GM20431 (cell line): Measurements from ENCODE around the gene STK39.

Experiments
- in situ Hi-C: fragments of 300-500 bp; cut with MseI, MboI; formaldehyde crosslinking; loops from one replicate; pipeline ENCODE4 v1.15.0; 2020; ENCODE audit warnings: low sequenced_read_pairs; ENCODE audit not compliant: unreplicated experiment

Gene STK39

GRCh38 chr2:168185583-168186274, 61.7 kb downstream of the STK39 start:
- in situ Hi-C loops: no loop called here

GRCh38 chr2:168184681-168185513, 62.5 kb downstream of the STK39 start:
- in situ Hi-C loops: no loop called here

- in situ Hi-C loops: no loop called here
Measured at GRCh38 chr2:168183308-168183997, 63.9 kb downstream of the STK39 start.

- in situ Hi-C loops: no loop called here
Measured at GRCh38 chr2:168182550-168183249, 64.7 kb downstream of the STK39 start.

- in situ Hi-C loops: no loop called here
Measured at GRCh38 chr2:168181825-168182224, 65.6 kb downstream of the STK39 start.

GRCh38 chr2:168180914-168181313, 66.5 kb downstream of the STK39 start:
- in situ Hi-C loops: no loop called here

GRCh38 chr2:168180483-168180882, 66.9 kb downstream of the STK39 start:
- in situ Hi-C loops: no loop called here

- in situ Hi-C loops: no loop called here
Measured at GRCh38 chr2:168179592-168179991, 67.8 kb downstream of the STK39 start.

- in situ Hi-C loops: no loop called here
Measured at GRCh38 chr2:168178520-168179324, 68.7 kb downstream of the STK39 start.

- in situ Hi-C loops: no loop called here
Measured at GRCh38 chr2:168176402-168176801, 71.0 kb downstream of the STK39 start.

GRCh38 chr2:168175469-168175868, 71.9 kb downstream of the STK39 start:
- in situ Hi-C loops: no loop called here

GRCh38 chr2:168174756-168175155, 72.6 kb downstream of the STK39 start:
- in situ Hi-C loops: no loop called here

GRCh38 chr2:168172071-168172470, 75.3 kb downstream of the STK39 start:
- in situ Hi-C loops: no loop called here

GRCh38 chr2:168171059-168171762, 76.2 kb downstream of the STK39 start:
- in situ Hi-C loops: no loop called here

- in situ Hi-C loops: no loop called here
Measured at GRCh38 chr2:168169097-168169745, 78.2 kb downstream of the STK39 start.

GRCh38 chr2:168167511-168168263, 79.7 kb downstream of the STK39 start:
- in situ Hi-C loops: no loop called here

- in situ Hi-C loops: no loop called here
Measured at GRCh38 chr2:168166902-168167510, 80.4 kb downstream of the STK39 start.
